Ramos (cell line): ENCODE results near the gene ZNF516.

ENCODE experiments used
- in situ Hi-C: fragments of 300-500 bp; cut with MboI; formaldehyde crosslinking; loops from one replicate; pipeline ENCODE4 v1.14.3; 2022; ENCODE audit warnings: low sequenced_read_pairs; ENCODE audit not compliant: unreplicated experiment

ZNF516 gene

GRCh38 chr18:76357585-76358260 is 137.3 kb downstream of the ZNF516 start:
- in situ Hi-C loops = no loop called here

- in situ Hi-C loops = no loop called here
Measured at GRCh38 chr18:76357174-76357573, 137.9 kb downstream of the ZNF516 start.

DNA sequence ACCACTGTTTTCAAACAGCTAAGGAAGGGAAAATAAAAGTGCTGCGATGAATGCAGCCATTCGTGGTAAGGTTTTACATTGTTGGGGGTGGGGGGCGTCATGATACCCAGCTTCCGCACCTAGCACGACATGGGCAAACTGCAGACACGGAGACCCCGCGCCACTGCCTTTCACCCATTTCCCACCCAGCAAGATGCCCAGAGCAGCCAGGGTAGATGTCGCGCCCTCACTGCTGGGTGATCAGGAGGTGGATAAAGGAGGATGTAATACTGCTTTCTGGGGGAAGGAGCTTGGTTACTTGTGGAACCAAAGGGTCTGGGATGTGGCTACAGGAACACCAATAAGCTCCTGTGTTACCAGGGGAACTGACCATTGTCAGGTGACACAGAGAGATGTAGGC is 138.4 kb downstream of the ZNF516 start:
- in situ Hi-C loops = no loop called here

DNA sequence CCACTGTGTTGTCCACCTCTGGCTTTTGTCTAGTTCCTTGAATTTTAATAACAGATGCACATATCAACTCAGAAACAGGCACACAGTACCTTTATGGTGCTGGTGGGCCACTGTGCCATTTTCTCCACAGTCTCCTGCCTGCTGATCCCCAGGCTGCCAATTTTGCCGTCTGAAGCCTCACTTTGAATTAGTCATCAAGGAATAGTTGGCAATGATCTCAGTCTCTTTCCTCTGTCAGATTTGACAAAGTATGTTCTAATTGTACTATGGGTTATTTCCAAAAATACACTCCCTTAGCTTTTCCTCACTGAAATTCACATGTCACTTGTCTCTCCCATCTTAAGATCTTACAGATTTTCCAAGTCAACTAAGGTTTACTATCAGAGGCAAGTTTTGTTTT is 140.7 kb downstream of the ZNF516 start:
- in situ Hi-C loops = no loop called here

DNA sequence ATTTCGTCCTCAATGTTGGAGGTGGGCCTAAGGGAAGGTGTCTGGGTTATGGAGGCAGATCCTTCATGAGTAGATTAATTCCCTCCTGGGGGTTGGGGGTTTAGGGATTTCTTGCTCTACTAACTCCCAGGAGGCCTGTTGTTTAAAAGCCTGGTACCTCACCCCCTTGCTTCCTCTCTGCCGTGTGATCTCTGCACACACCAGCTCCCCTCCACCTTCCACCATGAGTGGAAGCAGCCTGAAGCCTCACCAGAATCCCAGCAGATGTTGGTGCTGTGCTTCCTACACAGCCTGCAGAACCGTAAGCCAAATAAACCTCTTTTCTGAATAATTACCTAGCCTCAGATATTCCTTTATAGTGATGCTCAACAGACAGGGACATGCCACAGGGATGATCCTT is 141.5 kb downstream of the ZNF516 start:
- in situ Hi-C loops = no loop called here

GRCh38 chr18:76353046-76353445 is 142.0 kb downstream of the ZNF516 start:
- in situ Hi-C loops = no loop called here

DNA sequence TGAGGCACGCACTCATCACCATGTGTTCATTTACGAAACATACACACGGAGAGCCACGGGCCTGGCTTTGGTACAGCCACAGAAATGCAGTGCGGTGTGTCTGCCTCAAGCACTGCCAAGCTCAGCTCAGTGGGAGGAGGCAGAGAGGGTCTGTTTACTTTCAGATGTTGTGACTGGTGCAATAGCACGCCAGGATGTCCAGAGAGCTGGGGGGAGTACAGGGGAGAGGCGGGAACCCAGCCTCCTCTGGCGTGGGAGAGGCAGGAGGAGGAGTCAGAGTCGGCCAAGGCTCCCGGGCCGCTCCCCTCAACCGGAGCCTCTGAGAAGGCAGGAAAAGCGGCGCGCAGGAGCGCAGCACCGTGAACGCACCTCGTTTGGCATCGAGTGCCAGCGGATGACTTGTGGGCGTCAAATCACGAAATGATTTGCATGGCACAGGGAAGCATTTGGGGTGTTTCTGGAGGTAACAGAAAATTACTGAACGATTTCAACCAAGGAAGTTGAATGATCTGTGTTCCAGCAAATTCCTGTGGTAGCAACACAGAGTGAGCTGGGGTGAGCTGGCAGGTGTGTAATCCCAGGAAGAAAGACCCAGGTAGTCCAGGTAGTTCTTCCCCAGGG is 143.0 kb downstream of the ZNF516 start:
- in situ Hi-C loops = no loop called here

- in situ Hi-C loops = no loop called here
Measured at GRCh38 chr18:76350134-76351025, 144.7 kb downstream of the ZNF516 start.

- in situ Hi-C loops = no loop called here
Measured at GRCh38 chr18:76349067-76349715, 145.9 kb downstream of the ZNF516 start.

GRCh38 chr18:76348267-76349066 is 146.6 kb downstream of the ZNF516 start:
- in situ Hi-C loops = no loop called here

DNA sequence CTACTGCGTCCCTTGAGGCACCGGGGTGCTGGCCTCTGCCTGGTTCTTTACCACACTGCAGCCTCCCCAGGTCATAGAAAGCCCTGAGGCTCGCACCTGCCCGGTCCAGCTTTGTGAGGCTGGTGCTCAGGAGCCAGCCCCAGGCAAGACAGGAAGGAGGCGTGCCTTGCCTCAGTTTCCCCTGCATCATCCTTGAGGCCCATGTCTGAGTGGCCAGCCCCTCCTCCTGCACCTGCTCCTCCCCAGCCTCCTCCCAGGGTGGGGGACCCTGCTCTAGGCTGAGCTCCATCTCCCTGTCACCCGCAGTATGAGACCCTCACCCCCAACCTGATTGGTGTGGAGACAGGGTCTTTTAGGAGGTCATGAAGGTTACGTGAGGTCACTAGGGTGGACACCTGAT is 147.7 kb downstream of the ZNF516 start:
- in situ Hi-C loops = no loop called here

- in situ Hi-C loops = no loop called here
Measured at GRCh38 chr18:76346490-76347130, 148.4 kb downstream of the ZNF516 start.

- in situ Hi-C loops = no loop called here
Measured at GRCh38 chr18:76345901-76346300, 149.1 kb downstream of the ZNF516 start.

DNA sequence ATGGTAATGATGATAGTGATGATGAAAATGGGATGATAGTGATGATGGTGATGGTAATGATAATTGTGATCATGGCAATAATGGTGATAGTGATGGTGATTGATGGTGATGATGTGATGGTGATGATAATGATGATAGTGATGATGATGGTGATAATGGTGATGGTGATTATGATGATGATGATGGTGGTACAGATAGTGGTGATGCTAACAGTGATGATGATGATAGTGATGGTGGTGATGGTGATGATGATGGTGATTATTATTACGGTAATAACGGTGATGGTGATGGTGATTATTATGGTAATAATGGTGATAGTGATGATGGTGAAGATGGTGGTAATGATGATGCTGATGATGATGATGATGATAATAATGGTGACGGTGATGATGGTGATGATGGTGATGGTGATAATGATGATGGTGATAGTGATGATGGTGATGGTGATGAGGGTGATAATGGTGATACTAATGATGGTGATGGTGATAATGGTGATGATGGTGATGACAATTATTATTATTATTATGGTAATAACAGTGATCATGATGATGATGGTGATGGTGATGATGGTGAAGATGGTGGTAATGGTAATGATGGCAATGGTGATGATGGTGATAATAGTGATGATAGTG is 151.0 kb downstream of the ZNF516 start:
- in situ Hi-C loops = no loop called here

DNA sequence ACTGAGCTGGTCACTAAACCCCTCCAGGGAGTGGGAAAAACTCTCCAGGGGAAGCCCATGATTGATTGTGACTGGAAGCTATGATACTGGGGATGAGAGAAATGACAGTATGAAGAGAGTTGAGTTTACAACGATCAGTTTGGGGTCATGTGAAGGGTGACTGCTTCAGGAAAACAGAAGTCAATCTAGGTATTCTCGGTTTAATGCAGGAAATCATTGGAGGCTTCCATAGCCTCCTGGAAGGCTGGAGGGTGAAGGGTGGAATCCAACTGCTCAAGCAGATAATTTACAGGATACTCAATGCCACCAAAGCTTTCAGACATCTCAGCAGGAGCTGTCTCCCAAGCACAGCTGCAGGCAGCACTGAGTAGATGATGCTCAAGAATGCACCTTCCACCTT is 154.6 kb downstream of the ZNF516 start:
- in situ Hi-C loops = no loop called here

- in situ Hi-C loops = no loop called here
Measured at GRCh38 chr18:76339246-76339620, 155.8 kb downstream of the ZNF516 start.

GRCh38 chr18:76338619-76339245 is 156.3 kb downstream of the ZNF516 start:
- in situ Hi-C loops = no loop called here

DNA sequence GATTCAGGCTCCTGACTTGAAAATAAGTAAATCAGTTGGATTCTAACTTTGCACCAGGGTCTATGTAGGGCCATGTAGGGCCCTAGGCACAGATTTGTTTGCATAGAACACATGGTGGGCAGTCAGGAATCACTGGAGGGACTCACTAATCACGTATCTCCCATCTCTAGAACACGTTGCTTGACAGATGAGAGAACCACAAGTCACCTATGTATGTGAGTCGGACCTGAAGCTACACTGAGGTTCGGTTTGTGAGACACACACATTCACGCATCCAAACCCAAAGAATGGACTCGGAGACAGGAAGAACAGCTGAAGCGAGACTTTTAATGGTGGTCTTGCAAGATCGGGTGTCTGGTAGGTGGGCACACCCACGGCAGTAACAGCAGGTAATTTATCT is 157.0 kb downstream of the ZNF516 start:
- in situ Hi-C loops = no loop called here
